Endothelial cell (in vitro differentiated cells): ENCODE results near the gene UBXN1. TPM values are rescaled to one million over a fixed set of nuclear protein-coding genes. Genes with fewer than 3 reads are reported as not detected.

ENCODE experiments used
- DNase-seq: peaks from one replicate; pipeline ENCODE4 v3.0.0; 2021; ENCODE audit warnings: low spot score
- H3K27ac Mint-ChIP-seq: one replicate; pipeline ENCODE4 v1.8.0; 2021; ENCODE audit warnings: mixed read lengths, inconsistent platforms; ENCODE audit not compliant: unreplicated experiment
- H3K27me3 Mint-ChIP-seq: one replicate; pipeline ENCODE4 v1.8.0; 2021; ENCODE audit warnings: mild to moderate bottlenecking, moderate library complexity, mixed read lengths, inconsistent platforms; ENCODE audit not compliant: unreplicated experiment
- H3K36me3 Mint-ChIP-seq: one replicate; pipeline ENCODE4 v1.8.0; 2021; ENCODE audit warnings: mild to moderate bottlenecking, low read depth, mixed read lengths, inconsistent platforms; ENCODE audit not compliant: unreplicated experiment
- H3K4me1 Mint-ChIP-seq: one replicate; pipeline ENCODE4 v1.8.0; 2021; ENCODE audit warnings: mild to moderate bottlenecking, mixed read lengths, inconsistent platforms; ENCODE audit not compliant: unreplicated experiment
- H3K4me3 Mint-ChIP-seq: one replicate; pipeline ENCODE4 v1.8.0; 2021; ENCODE audit warnings: mild to moderate bottlenecking, mixed read lengths, inconsistent platforms; ENCODE audit not compliant: unreplicated experiment
- H3K9me3 Mint-ChIP-seq: one replicate; pipeline ENCODE4 v1.8.0; 2021; ENCODE audit warnings: mixed read lengths, inconsistent platforms; ENCODE audit not compliant: unreplicated experiment
- total RNA-seq: library from RNA; stranded (reverse); fragmentation: NEBNext Ultra II Directional; extraction: Animal tissue kit (Norgen Biotek cat#: 25700); gene quantifications from one replicate; pipeline ENCODE4 v1.2.1, GENCODE V29; 2021; ENCODE audit not compliant: unreplicated experiment
- TF ChIP-seq, protein P1 (sequence below): fragments of 200-600 bp; sonication (generic); IDR thresholded peaks from one replicate; pipeline ENCODE4 v1.5.0; 2021; ENCODE audit warnings: antibody characterized with exemption; ENCODE audit not compliant: unreplicated experiment

Gene UBXN1
- total RNA-seq, 1 donor from 2014 or later = 137 TPM

DNA sequence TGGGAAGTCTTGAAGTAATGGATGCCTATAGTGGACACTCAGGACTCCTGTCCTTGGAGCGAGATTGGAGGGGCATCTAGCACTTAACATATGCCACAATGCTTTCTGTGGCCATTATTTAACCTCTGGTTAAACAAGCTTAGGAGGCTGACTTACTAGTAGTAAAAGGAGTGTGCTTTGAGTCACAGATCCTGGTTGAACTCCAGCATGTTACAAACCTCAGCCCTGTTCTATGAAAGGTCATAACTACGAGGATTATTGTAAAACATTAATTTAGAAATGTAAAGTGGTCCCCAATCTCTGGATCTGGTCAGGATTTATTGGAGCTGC, 5.7 kb downstream of the UBXN1 start:
- H3K36me3 Mint-ChIP-seq = peaks cover 28% of the 10 kb centered on the region
- H3K27me3 Mint-ChIP-seq = peaks cover 9% of the 10 kb centered on the region
- peak overlapping the region; percentile 52 for H3K27ac Mint-ChIP-seq
- H3K4me3 Mint-ChIP-seq = peak overlapping the region; percentile 95
- H3K9me3 Mint-ChIP-seq = no peaks in the 10 kb centered on the region
- H3K4me1 Mint-ChIP-seq = peaks cover 24% of the 10 kb centered on the region
- no peak for DNase-seq
- TF ChIP-seq, protein P1, sequence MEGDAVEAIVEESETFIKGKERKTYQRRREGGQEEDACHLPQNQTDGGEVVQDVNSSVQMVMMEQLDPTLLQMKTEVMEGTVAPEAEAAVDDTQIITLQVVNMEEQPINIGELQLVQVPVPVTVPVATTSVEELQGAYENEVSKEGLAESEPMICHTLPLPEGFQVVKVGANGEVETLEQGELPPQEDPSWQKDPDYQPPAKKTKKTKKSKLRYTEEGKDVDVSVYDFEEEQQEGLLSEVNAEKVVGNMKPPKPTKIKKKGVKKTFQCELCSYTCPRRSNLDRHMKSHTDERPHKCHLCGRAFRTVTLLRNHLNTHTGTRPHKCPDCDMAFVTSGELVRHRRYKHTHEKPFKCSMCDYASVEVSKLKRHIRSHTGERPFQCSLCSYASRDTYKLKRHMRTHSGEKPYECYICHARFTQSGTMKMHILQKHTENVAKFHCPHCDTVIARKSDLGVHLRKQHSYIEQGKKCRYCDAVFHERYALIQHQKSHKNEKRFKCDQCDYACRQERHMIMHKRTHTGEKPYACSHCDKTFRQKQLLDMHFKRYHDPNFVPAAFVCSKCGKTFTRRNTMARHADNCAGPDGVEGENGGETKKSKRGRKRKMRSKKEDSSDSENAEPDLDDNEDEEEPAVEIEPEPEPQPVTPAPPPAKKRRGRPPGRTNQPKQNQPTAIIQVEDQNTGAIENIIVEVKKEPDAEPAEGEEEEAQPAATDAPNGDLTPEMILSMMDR = no peak

DNA sequence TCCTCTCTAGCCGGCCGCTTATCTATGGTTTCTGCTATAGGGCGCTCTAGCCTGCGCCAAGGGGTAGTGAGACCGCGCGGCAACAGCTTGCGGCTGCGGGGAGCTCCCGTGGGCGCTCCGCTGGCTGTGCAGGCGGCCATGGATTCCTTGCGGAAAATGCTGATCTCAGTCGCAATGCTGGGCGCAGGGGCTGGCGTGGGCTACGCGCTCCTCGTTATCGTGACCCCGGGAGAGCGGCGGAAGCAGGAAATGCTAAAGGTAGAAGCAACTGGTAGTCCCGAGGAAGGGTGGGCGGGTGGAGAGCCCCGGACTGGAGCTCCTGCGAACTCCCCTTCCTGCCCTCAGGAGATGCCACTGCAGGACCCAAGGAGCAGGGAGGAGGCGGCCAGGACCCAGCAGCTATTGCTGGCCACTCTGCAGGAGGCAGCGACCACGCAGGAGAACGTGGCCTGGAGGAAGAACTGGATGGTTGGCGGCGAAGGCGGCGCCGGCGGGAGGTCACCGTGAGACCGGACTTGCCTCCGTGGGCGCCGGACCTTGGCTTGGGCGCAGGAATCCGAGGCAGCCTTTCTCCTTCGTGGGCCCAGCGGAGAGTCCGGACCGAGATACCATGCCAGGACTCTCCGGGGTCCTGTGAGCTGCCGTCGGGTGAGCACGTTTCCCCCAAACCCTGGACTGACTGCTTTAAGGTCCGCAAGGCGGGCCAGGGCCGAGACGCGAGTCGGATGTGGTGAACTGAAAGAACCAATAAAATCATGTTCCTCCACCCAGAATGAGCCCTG, 7.1 kb downstream of the UBXN1 start, which contains the start of the genes LBHD1 and UQCC3:
LBHD1 (minus strand) TSS at position 660 of the 782 bp plus-strand sequence. CDS start 2,236 bp downstream, outside the sequence.
UQCC3 (plus strand) TSS at position 66 of the 782 bp plus-strand sequence; CDS start at position 139, 73 bp downstream.
- Mint-ChIP-seq H3K27ac (peak within 1 kb of the TSS; percentile 94), H3K27me3 (peaks cover 8% of the 10 kb centered on the region), H3K4me1 (peaks cover 22% of the 10 kb centered on the region), H3K36me3 (peaks cover 19% of the 10 kb centered on the region), H3K9me3 (no peaks in the 10 kb centered on the region), H3K4me3 (peak within 1 kb of the TSS; percentile 95)
- DNase-seq = peak; percentile 68
- TF ChIP-seq, protein P1 = no peak

DNA sequence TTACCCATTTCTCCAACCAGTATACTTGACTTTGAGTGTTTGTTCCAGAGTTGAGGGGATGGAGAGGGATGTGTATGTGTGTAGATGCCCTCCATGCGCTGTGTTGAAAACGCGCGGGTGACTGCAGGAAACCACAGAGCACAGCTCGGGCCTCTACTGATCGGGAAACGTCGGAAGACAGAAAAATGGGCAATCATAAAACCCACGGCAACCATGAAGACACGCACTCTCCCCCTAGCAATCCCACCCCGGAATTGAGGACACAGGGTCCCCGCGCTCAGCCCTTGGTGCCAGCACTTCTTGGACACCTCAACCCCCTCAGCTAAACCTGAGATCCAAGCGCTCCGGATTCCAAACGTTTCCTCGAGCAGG, 7.7 kb downstream of the UBXN1 start:
- no peaks in the 10 kb centered on the region for H3K9me3 Mint-ChIP-seq
- no peak for DNase-seq
- H3K27me3 Mint-ChIP-seq = peaks cover 8% of the 10 kb centered on the region

DNA sequence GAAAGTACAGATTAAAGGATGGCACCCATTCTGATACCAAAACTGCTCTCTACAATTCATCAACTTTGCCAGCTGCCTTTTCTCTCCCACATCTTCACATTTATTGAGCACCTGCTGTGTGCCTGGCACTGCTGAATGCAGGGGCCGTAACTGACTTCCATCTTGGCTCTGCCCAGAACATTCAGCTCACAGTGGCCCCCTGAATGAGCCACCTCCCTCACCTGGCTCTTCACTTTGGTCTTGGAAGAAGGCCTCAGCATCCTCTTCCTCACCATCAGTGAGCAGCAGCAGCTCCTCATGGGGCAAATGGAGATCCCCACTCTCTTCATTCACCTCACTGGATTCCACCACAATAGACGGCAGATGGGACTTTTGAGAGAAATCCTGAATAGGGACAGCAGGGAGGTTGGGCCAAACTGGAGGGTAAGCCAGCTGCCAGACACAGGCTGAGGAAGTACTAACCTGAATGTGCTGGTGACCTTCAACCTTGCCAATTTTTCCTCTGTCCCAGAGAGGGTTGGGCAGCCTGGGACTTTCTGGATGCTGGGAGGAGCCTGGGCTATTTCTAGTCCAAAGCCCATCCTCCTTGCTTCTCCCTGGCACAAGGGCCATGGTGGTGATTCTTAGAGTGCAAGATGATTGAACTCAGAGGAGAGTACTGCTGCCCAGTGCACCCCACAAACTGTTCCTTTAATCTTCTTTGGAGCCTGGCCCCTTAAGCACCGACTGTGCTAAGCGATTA, 9.3 kb downstream of the UBXN1 start:
- H3K9me3 Mint-ChIP-seq = no peaks in the 10 kb centered on the region
- no peak for DNase-seq
- peaks cover 8% of the 10 kb centered on the region for H3K36me3 Mint-ChIP-seq
- TF ChIP-seq, protein P1 = no peak
- no peak overlapping the region for H3K4me3 Mint-ChIP-seq
- H3K27ac Mint-ChIP-seq = peak overlapping the region; percentile 51
- peaks cover 6% of the 10 kb centered on the region for H3K27me3 Mint-ChIP-seq
- H3K4me1 Mint-ChIP-seq = peaks cover 32% of the 10 kb centered on the region

More for the DNA sequence above, 7.7 kb downstream of the UBXN1 start:
- TF ChIP-seq, protein P1 = no peak
- Mint-ChIP-seq H3K36me3 (peaks cover 15% of the 10 kb centered on the region), H3K4me1 (peaks cover 28% of the 10 kb centered on the region), H3K27ac (peak overlapping the region; percentile 94), H3K4me3 (peak overlapping the region; percentile 95)

DNA sequence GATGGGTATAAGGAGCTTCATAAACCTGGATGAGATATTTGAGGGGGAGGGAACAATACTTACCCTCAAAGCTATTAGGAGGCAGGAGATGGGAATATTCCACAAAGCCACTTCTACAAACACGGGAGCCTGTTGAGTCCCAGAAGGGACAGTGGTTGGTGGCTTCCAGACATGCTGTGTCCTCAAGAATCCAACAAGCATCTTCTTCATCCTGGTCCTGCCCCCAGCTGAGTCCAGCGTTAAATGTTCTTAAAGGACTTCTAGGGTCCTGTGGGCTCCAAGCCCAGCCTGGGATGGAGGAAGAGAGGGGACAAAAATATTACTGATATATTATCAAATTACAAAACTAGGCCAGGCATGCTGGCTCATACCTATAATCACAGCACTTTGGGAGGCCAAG, 11.4 kb downstream of the UBXN1 start:
- Mint-ChIP-seq H3K27ac (no peak overlapping the region), H3K4me3 (no peak overlapping the region), H3K27me3 (peaks cover 4% of the 10 kb centered on the region), H3K9me3 (no peaks in the 10 kb centered on the region), H3K4me1 (peaks cover 29% of the 10 kb centered on the region), H3K36me3 (peaks cover 7% of the 10 kb centered on the region)
- TF ChIP-seq, protein P1 = no peak
- no peak for DNase-seq
